K562 (cell line): ENCODE results near the gene KRT72. TPM values are rescaled to one million over a fixed set of nuclear protein-coding genes. Genes with fewer than 3 reads are reported as not detected.

ENCODE experiments used
- ATAC-seq: fragments of 200-7000 bp; cut with Tn5 transposase; 3 replicates; pipeline ENCODE4 v1.9.1; 2020; ENCODE audit warnings: moderate library complexity
- BruUV-seq: library from RNA; stranded (reverse); fragments of 400-500 nt; replicated peaks from 2 replicates; lab custom pipeline; 2021; lab: Mats Ljungman, UMichigan
- CTCF ChIA-PET: fragments of 300-600 bp; formaldehyde crosslinking; extraction: SDS; loops from one replicate; lab custom pipeline; 2021; ENCODE audit warnings: low intra/inter-chr PET ratio; lab: Yijun Ruan, JAX
- POLR2A ChIA-PET: fragments of 300-600, 350-650 bp; sonication (Branson Sonifier 250); formaldehyde crosslinking; extraction: SDS; loops from one replicate; lab custom pipeline; 2021; ENCODE audit warnings: antibody characterized with exemption, inconsistent platforms; lab: Yijun Ruan, JAX
- DNase-seq, 4 experiments: peaks; one replicate each; pipeline versions ENCODE4 v3.0.0 to v3.0.0-alpha.2; 2011 to 2018; ENCODE audit warnings: low spot score in 3 of 4, mixed read lengths in 3 of 4; ENCODE audit errors: extremely low read depth in 1 of 4
- FAIRE-seq: peaks from 2 replicates; lab custom pipeline; 2011; peaks lifted over from hg19 to GRCh38; lab: Jason Lieb, UNC
- H2AFZ ChIP-seq: 2 replicates; pipeline ENCODE4 v1.6.0; 2011; ENCODE audit warnings: low read depth, low read length, control low read depth, inconsistent platforms
- H3K27ac ChIP-seq: fragments of 200-600 bp; 3 replicates; pipeline ENCODE4 v1.8.0; 2011; ENCODE audit warnings: low read depth, mild to moderate bottlenecking, control low read depth, inconsistent platforms, low read length, moderate library complexity, mixed read lengths; ENCODE audit errors: extremely low read depth
- H3K27me3 ChIP-seq, 2 experiments: fragments of 300-600 bp in 1 of 2; 2 replicates in 1 of 2; 3 replicates in 1 of 2; pipeline versions ENCODE4 v1.6.0 to v1.8.0; 2011; ENCODE audit warnings: inconsistent platforms in 2 of 2, low read length in 2 of 2, mild to moderate bottlenecking in 1 of 2, mixed read lengths in 1 of 2, moderate library complexity in 1 of 2; ENCODE audit not compliant: control insufficient read depth in 2 of 2, insufficient read depth in 2 of 2
- H3K36me3 ChIP-seq: fragments of 300-600 bp; 3 replicates; pipeline ENCODE4 v1.8.0; 2011; ENCODE audit warnings: mild to moderate bottlenecking, low read length, inconsistent platforms; ENCODE audit not compliant: control insufficient read depth, insufficient read depth
- H3K4me1 ChIP-seq, 2 experiments: fragments of 200-600 bp in 1 of 2; replicated peaks in 1 of 2; 2 replicates in 1 of 2; 3 replicates in 1 of 2; pipeline versions ENCODE4 v1.5.1 to v1.8.0; 2011; ENCODE audit warnings: inconsistent platforms in 2 of 2, low read length in 2 of 2, mild to moderate bottlenecking in 1 of 2, mixed read lengths in 1 of 2, moderate library complexity in 1 of 2; ENCODE audit not compliant: control insufficient read depth in 2 of 2, insufficient read depth in 2 of 2
- H3K4me2 ChIP-seq: 2 replicates; pipeline ENCODE4 v1.6.1; 2011; ENCODE audit warnings: low read length, control low read depth, inconsistent platforms, mixed read lengths; ENCODE audit not compliant: insufficient read depth
- H3K4me3 ChIP-seq: fragments of 200-600 bp; sonication (generic), shearing (Covaris generic); 2 replicates; pipeline ENCODE4 v1.5.1; 2016; ENCODE audit warnings: control low read depth, inconsistent platforms
- H3K79me2 ChIP-seq: fragments of 200-600 bp; 3 replicates; pipeline ENCODE4 v1.8.0; 2011; ENCODE audit warnings: low read length, inconsistent platforms; ENCODE audit not compliant: control insufficient read depth, insufficient read depth
- H3K9ac ChIP-seq, 2 experiments: 2 replicates each; pipeline versions ENCODE4 v1.6.0 to v1.6.1; 2011; ENCODE audit warnings: low read depth in 2 of 2, low read length in 2 of 2, control low read depth in 1 of 2, inconsistent platforms in 1 of 2, mild to moderate bottlenecking in 1 of 2, mixed read lengths in 1 of 2; ENCODE audit not compliant: insufficient read depth in 1 of 2
- H3K9me1 ChIP-seq: one replicate; pipeline ENCODE4 v1.6.0; 2011; ENCODE audit warnings: inconsistent platforms, mild to moderate bottlenecking, low read length, moderate library complexity; ENCODE audit not compliant: control insufficient read depth, insufficient read depth
- H3K9me3 ChIP-seq: replicated peaks from 2 replicates; pipeline ENCODE4 v1.5.1; 2011; ENCODE audit warnings: low read depth, low read length, inconsistent platforms; ENCODE audit not compliant: control insufficient read depth, insufficient read depth
- H4K20me1 ChIP-seq: replicated peaks from 2 replicates; pipeline ENCODE4 v1.6.1; 2011; ENCODE audit warnings: low read length, inconsistent platforms, mixed read lengths; ENCODE audit not compliant: control insufficient read depth, insufficient read depth
- BRD4 ChIP-seq: fragments of 200-600 bp; sonication (generic); IDR thresholded peaks from 2 replicates; pipeline ENCODE4 v1.6.1; 2017; ENCODE audit warnings: inconsistent platforms
- CREM ChIP-seq: IDR thresholded peaks from 2 replicates; pipeline ENCODE4 v1.6.1; 2014; ENCODE audit warnings: antibody characterized with exemption, low read depth
- HLTF ChIP-seq: fragments of 450-650 bp; IDR thresholded peaks from 2 replicates; pipeline ENCODE4 v1.6.1; 2016
- MCM3 ChIP-seq: fragments of 450-650 bp; IDR thresholded peaks from 2 replicates; pipeline ENCODE4 v1.6.1; 2016
- PTBP1 ChIP-seq: fragments of 200-400 bp; formaldehyde crosslinking; IDR thresholded peaks from 2 replicates; pipeline ENCODE4 v1.6.1; 2017; ENCODE audit warnings: low read depth, low read length
- SP1 ChIP-seq: sonication (generic); formaldehyde crosslinking; IDR thresholded peaks from 2 replicates; pipeline ENCODE4 v1.8.1; 2022; ENCODE audit warnings: mild to moderate bottlenecking, missing genetic modification reagents
- ZNF354B ChIP-seq: fragments of 250-450 bp; sonication (Bioruptor Pico); IDR thresholded peaks from 2 replicates; pipeline ENCODE4 v1.4.0; 2020
- WGBS: fragments of 100-300 bp; shearing (Covaris generic); methylation state at CpG from one replicate; pipeline ENCODE4 v1.1.6; 2016; ENCODE audit warnings: low coverage, mixed read lengths; ENCODE audit not compliant: insufficient coverage; ENCODE audit errors: missing lambda C conversion rate; 5-methylcytosine and 5-hydroxymethylcytosine counted together
- in situ Hi-C: fragments of 300-500 bp; cut with MboI; formaldehyde crosslinking; loops from 4 replicates; pipeline ENCODE4 v1.15.0; 2018; ENCODE audit warnings: inconsistent platforms, mixed read lengths
- intact Hi-C: fragments of 100-400 bp; cut with micrococcal nuclease; formaldehyde crosslinking; loops from 2 replicates; pipeline ENCODE4 v1.14.2; 2022
- polyA plus RNA-seq, 8 experiments: library from polyadenylated mRNA; depleted of rRNA in 4 of 8; stranded (reverse) in 5 of 8; unstranded in 3 of 8; fragments of >200 nt; fragmentation: Nextera tagmentation in 2 of 8; fragmentation: Illumina TruSeq in 1 of 8; extraction: Ambion mirVana in 2 of 8; extraction: Trizol in 1 of 8; gene quantifications; 2 replicates each; pipeline versions ENCODE4 v1.2.1 to v1.2.3, GENCODE V29; 2011 to 2014; ENCODE audit warnings: inconsistent platforms in 1 of 8, missing spikeins in 1 of 8
- total RNA-seq, 7 experiments: library from RNA; depleted of rRNA in 6 of 7; stranded (reverse); fragments of >200 nt in 6 of 7; fragmentation: Illumina TruSeq in 2 of 7; extraction: Trizol in 2 of 7; gene quantifications; 2 replicates each; pipeline versions ENCODE4 v1.2.1 to v1.2.3, GENCODE V29; 2011 to 2021; ENCODE audit warnings: low replicate concordance in 1 of 7
- TF ChIP-seq, protein P1 (sequence below): fragments of 250-450 bp; sonication (Bioruptor Pico); IDR thresholded peaks from 2 replicates; pipeline ENCODE4 v1.9.0; 2021; ENCODE audit warnings: mild to moderate bottlenecking, inconsistent platforms
- TF ChIP-seq, protein P2 (sequence below): fragments of 450-650 bp; IDR thresholded peaks from 2 replicates; pipeline ENCODE4 v1.7.0; 2016; ENCODE audit warnings: borderline replicate concordance
- TF ChIP-seq, protein P3 (sequence below): fragments of 250-450 bp; sonication (Bioruptor Pico); IDR thresholded peaks from 2 replicates; pipeline ENCODE4 v1.5.0; 2022; ENCODE audit warnings: mild to moderate bottlenecking

The KRT72 gene
- total and polyA plus RNA-seq, 9 of the 15 experiments (the other 6 are each of a cell fraction or from before 2014, with no cell fraction given): not detected

DNA sequence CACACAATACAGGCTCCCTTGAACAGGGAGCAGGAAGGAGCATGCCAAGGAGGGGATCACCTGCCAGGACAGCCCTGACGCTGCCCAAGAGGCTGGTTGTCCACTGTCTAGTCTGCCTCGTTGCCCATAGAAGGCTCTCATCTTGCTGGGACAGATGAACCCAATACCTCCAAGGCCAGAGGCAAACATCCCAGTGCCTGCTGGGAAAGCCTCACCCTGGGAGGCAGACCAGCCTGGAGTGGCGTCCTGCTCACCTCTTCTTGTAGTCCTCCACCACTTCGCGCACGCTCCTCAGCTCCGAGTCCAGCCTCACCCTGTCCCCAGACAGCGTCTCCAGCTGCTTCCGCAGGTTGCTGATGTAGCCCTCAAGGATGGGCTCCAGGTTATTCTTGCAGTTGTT, 14.6 kb upstream of the KRT72 start:
- no peak overlapping the region for H3K4me3 ChIP-seq
- H3K27ac ChIP-seq: no peak overlapping the region
- no peaks in the 10 kb centered on the region for H3K9me3 ChIP-seq
- no peaks in the 10 kb centered on the region for H3K79me2 ChIP-seq
- 0 out of 2 replicates have a peak, but pooled peaks cover 2% of the 10 kb centered on the region for H4K20me1 ChIP-seq
- ChIA-PET CTCF (no interaction called here), POLR2A (no interaction called here)
- H2AFZ ChIP-seq: no peak overlapping the region
- H3K9ac ChIP-seq: no peak overlapping the region
- DNase-seq: no peak
- H3K27me3 ChIP-seq: peaks cover 7 to 35% of the 10 kb centered on the region in 2 experiments; a peak in 4 of 5 replicates
- 30% methylated on average over 9 of the region's 9 CpGs for WGBS
- intact Hi-C loops (no loop called here), in situ Hi-C loops (no loop called here)
- H3K4me2 ChIP-seq: no peak overlapping the region
- no TSS peak for BruUV-seq
- no peaks in the 10 kb centered on the region for H3K36me3 ChIP-seq
- FAIRE-seq: no peak
- H3K4me1 ChIP-seq: no peaks in the 10 kb centered on the region; a peak in 1 of 5 replicates
- no peaks in the 10 kb centered on the region for H3K9me1 ChIP-seq
- no peak for ATAC-seq
- TF ChIP-seq, protein P1, sequence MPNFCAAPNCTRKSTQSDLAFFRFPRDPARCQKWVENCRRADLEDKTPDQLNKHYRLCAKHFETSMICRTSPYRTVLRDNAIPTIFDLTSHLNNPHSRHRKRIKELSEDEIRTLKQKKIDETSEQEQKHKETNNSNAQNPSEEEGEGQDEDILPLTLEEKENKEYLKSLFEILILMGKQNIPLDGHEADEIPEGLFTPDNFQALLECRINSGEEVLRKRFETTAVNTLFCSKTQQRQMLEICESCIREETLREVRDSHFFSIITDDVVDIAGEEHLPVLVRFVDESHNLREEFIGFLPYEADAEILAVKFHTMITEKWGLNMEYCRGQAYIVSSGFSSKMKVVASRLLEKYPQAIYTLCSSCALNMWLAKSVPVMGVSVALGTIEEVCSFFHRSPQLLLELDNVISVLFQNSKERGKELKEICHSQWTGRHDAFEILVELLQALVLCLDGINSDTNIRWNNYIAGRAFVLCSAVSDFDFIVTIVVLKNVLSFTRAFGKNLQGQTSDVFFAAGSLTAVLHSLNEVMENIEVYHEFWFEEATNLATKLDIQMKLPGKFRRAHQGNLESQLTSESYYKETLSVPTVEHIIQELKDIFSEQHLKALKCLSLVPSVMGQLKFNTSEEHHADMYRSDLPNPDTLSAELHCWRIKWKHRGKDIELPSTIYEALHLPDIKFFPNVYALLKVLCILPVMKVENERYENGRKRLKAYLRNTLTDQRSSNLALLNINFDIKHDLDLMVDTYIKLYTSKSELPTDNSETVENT (CRISPR knock-in tag): no peak
- TF ChIP-seq PTBP1: no peak
- TF ChIP-seq MCM3: no peak
- no peak for TF ChIP-seq SP1 (CRISPR knock-in tag)
- no peak for TF ChIP-seq CREM
- TF ChIP-seq ZNF354B (CRISPR knock-in tag): no peak
- no peak for TF ChIP-seq HLTF
- TF ChIP-seq, protein P2, sequence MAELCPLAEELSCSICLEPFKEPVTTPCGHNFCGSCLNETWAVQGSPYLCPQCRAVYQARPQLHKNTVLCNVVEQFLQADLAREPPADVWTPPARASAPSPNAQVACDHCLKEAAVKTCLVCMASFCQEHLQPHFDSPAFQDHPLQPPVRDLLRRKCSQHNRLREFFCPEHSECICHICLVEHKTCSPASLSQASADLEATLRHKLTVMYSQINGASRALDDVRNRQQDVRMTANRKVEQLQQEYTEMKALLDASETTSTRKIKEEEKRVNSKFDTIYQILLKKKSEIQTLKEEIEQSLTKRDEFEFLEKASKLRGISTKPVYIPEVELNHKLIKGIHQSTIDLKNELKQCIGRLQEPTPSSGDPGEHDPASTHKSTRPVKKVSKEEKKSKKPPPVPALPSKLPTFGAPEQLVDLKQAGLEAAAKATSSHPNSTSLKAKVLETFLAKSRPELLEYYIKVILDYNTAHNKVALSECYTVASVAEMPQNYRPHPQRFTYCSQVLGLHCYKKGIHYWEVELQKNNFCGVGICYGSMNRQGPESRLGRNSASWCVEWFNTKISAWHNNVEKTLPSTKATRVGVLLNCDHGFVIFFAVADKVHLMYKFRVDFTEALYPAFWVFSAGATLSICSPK: no peak
- no peak for TF ChIP-seq BRD4
- TF ChIP-seq, protein P3, sequence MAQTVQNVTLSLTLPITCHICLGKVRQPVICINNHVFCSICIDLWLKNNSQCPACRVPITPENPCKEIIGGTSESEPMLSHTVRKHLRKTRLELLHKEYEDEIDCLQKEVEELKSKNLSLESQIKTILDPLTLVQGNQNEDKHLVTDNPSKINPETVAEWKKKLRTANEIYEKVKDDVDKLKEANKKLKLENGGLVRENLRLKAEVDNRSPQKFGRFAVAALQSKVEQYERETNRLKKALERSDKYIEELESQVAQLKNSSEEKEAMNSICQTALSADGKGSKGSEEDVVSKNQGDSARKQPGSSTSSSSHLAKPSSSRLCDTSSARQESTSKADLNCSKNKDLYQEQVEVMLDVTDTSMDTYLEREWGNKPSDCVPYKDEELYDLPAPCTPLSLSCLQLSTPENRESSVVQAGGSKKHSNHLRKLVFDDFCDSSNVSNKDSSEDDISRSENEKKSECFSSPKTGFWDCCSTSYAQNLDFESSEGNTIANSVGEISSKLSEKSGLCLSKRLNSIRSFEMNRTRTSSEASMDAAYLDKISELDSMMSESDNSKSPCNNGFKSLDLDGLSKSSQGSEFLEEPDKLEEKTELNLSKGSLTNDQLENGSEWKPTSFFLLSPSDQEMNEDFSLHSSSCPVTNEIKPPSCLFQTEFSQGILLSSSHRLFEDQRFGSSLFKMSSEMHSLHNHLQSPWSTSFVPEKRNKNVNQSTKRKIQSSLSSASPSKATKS (CRISPR knock-in tag): no peak
